HG03045 (cell line): ENCODE results near the gene XAGE5.
"Not testable (repeated sequence)": the region's sequence is repeated elsewhere in the genome, so short reads cannot be mapped to it uniquely, and the experiment has no call there.

Source experiments
- ATAC-seq: cut with Tn5 transposase; IDR thresholded peaks from one replicate; pipeline ENCODE4 v1.9.1; 2021; ENCODE audit warnings: mild to moderate bottlenecking, moderate library complexity; ENCODE audit not compliant: unreplicated experiment

The XAGE5 gene

GRCh38 chrX:52811065-52811625, at the start of gene XAGE5:
Gene XAGE5, plus strand, starts transcription at chrX:52811287. Its CDS starts 1,280 bp downstream, at chrX:52812567.
- ATAC-seq = no peak

GRCh38 chrX:52765983-52766382, 45.1 kb upstream of the XAGE5 start:
- ATAC-seq = not testable (repeated sequence)

GRCh38 chrX:52773504-52773903, 37.6 kb upstream of the XAGE5 start:
- not testable (repeated sequence) for ATAC-seq

GRCh38 chrX:52797327-52797726, 13.8 kb upstream of the XAGE5 start, which contains the start of gene SPANXN5:
Gene SPANXN5, minus strand, starts transcription at chrX:52797427. Its CDS starts 79 bp downstream, at chrX:52797348.
- ATAC-seq = not testable (repeated sequence)

GRCh38 chrX:52804876-52805275, 6.2 kb upstream of the XAGE5 start:
- not testable (repeated sequence) for ATAC-seq

GRCh38 chrX:52819788-52820187, 8.7 kb downstream of the XAGE5 start:
- ATAC-seq = no peak

- no peak for ATAC-seq
These were observed 10.1 kb downstream of the XAGE5 start for GRCh38 chrX:52821079-52821760.

- no peak for ATAC-seq
These were observed 13.5 kb downstream of the XAGE5 start for GRCh38 chrX:52824608-52825007.

GRCh38 chrX:52830551-52830950, 19.5 kb downstream of the XAGE5 start:
- ATAC-seq = no peak

GRCh38 chrX:52839137-52839536, 28.1 kb downstream of the XAGE5 start:
- ATAC-seq = no peak

GRCh38 chrX:52843619-52844018, 32.5 kb downstream of the XAGE5 start:
- not testable (repeated sequence) for ATAC-seq

GRCh38 chrX:52852110-52852860, 41.2 kb downstream of the XAGE5 start:
- ATAC-seq = no peak

- ATAC-seq = not testable (repeated sequence)
These were observed 46.0 kb downstream of the XAGE5 start for GRCh38 chrX:52856991-52857525.

- ATAC-seq = no peak
These were observed 54.4 kb downstream of the XAGE5 start for GRCh38 chrX:52865343-52865998.
